Heart left ventricle (tissue), 16 donors: ENCODE data around the gene FOXL1. TPM values are rescaled to one million over a fixed set of nuclear protein-coding genes. Genes with fewer than 3 reads are reported as not detected.
A peak's percentile ranks its signal among the peaks of the same experiment; 100 is the strongest.

Source experiments
- ATAC-seq, 4 donors: fragments of 200-7000 bp; cut with Tn5 transposase; one replicate each; pipeline ENCODE4 v1.9.1; 2020 to 2022; ENCODE audit warnings: moderate library complexity in 4 of 4, mild to moderate bottlenecking in 3 of 4, moderate number of reproducible peaks in 1 of 4
- DNase-seq, 5 donors: peaks; one replicate each; pipeline ENCODE4 v3.0.0-alpha.2; 2020
- H3K27ac ChIP-seq, 12 donors: fragments of 200-600 bp; sonication (generic) in 4 of 12; one replicate each; pipeline versions ENCODE4 v1.5.0 to v1.8.0; 2016 to 2022; ENCODE audit warnings: mild to moderate bottlenecking in 2 of 12
- H3K27me3 ChIP-seq, 9 donors: fragments of 200-600 bp; sonication (generic) in 2 of 9; one replicate each; pipeline versions ENCODE4 v1.5.1 to v1.8.0; 2016 to 2022; ENCODE audit warnings: mild to moderate bottlenecking in 3 of 9
- H3K36me3 ChIP-seq, 9 donors: fragments of 200-600 bp; sonication (generic) in 2 of 9; one replicate each; pipeline versions ENCODE4 v1.5.0 to v1.8.0; 2018 to 2022; ENCODE audit warnings: mild to moderate bottlenecking in 2 of 9
- H3K4me1 ChIP-seq, 12 donors: fragments of 200-600 bp; sonication (generic) in 4 of 12; one replicate each; pipeline versions ENCODE4 v1.5.0 to v1.8.0; 2016 to 2022; ENCODE audit warnings: mild to moderate bottlenecking in 3 of 12
- H3K4me3 ChIP-seq, 12 donors: fragments of 200-600 bp; sonication (generic) in 4 of 12; one replicate each; pipeline versions ENCODE4 v1.5.0 to v1.8.0; 2017 to 2022; ENCODE audit warnings: mild to moderate bottlenecking in 9 of 12, moderate library complexity in 4 of 12
- H3K9me3 ChIP-seq, 12 donors: fragments of 200-600 bp; sonication (generic) in 4 of 12; one replicate each; pipeline versions ENCODE4 v1.5.0 to v1.8.0; 2016 to 2022; ENCODE audit warnings: mild to moderate bottlenecking in 1 of 12
- CTCF ChIP-seq, 12 donors: fragments of 200-600 bp; sonication (generic) in 4 of 12; IDR thresholded peaks; one replicate each; pipeline versions ENCODE4 v1.5.0 to v1.8.0; 2018 to 2022; ENCODE audit warnings: antibody characterized with exemption in 12 of 12, mild to moderate bottlenecking in 5 of 12
- POLR2A ChIP-seq, 2 donors: fragments of 450-650 bp; IDR thresholded peaks; one replicate each; pipeline ENCODE4 v1.6.1; 2017; ENCODE audit warnings: antibody characterized with exemption in 2 of 2, mild to moderate bottlenecking in 2 of 2, moderate library complexity in 2 of 2
- WGBS, 4 donors: extraction: QIAGEN DNeasy Blood & Tissue Kit in 2 of 4; methylation state at CpG; one replicate each; pipeline versions ENCODE4 v1.1.5 to v1.1.7; 2013 to 2018; 5-methylcytosine and 5-hydroxymethylcytosine counted together
- intact Hi-C, 10 donors: fragments of 100-400 bp; cut with DNase I; formaldehyde crosslinking; loops; one replicate each; pipeline versions ENCODE4 v1.11.1 to v1.14.2; 2022
- polyA plus RNA-seq, 2 donors: library from polyadenylated mRNA; stranded (reverse); fragments of 200-250 nt; gene quantifications; one replicate each; pipeline ENCODE4 v1.2.3, GENCODE V29; 2013
- total RNA-seq, 9 donors: library from RNA; depleted of rRNA in 2 of 9; stranded (reverse); fragments of >200 nt in 2 of 9; fragmentation: NEBNext Ultra II Directional in 3 of 9; extraction: Animal tissue kit (Norgen Biotek cat#: 25700) in 3 of 9; gene quantifications; one replicate each; pipeline versions ENCODE4 v1.1.0 to v1.2.4, GENCODE V29; 2016 to 2023
- donor health status: ischemic (EF 13 %, LVEDD 7.1; RV severe dilation, severe dysfunction).
- donor health status: healthy with polysubstance abuse.
- donor health status: DM: no; HTN: yes; CAD: no.
- donor health status: DM: no; HTN: no; CAD: no.
- donor health status: ischemic (EF 25% LVEDD 6.9; RV normal size, moderate dysfunction).
- donor health status: ischemic (EF 25% LVEDD 5.7; RV mildly dilated, moderate dysfunction).
- donor health status: healthy.
- donor health status: DM: yes; HTN: yes; CAD: no.
- donor health status: ischemic (EF 35%, LVEDD 5.7; RV mildly dilated, moderate dysfunction).
- donor health status: nonischemic (EF 11% LVEDD 7.7; RV severe dilation, severe dysfunction).
- donor health status: DM: yes; HTN: yes; CAD: no.
- donor health status: PGD.
- donor health status: ischemic (EF 29% LVEDD 5.4; RV normal size, mild dysfunction).
- donor health status: nonischemic (EF 23%, LVEDD 6.1; RV moderate dilation, normal function).

FOXL1 gene
- total and polyA plus RNA-seq, 11 donors = 0.44 to 1.4 (median 0.69) TPM

GRCh38 chr16:86566601-86566965 lies 11.8 kb upstream of the FOXL1 start, which contains the start of gene FOXC2:
FOXC2 (plus strand) TSS chr16:86566829; CDS start chr16:86567336, 507 bp downstream.
- ATAC-seq = peak; percentile 39 to 74 (median 68)
- Histone ChIP-seq H3K4me3 (peak within 1 kb of the TSS; percentile 30 to 83 (median 58)), H3K27ac (peak within 1 kb of the TSS; percentile 63 to 89 (median 74)), H3K27me3 (peaks cover 20 to 86% (median 62%) of the 10 kb centered on the region in 9 donors), H3K4me1 (peaks cover 0 to 27% (median 12%) of the 10 kb centered on the region in 12 donors), H3K36me3 (no peaks in the 10 kb centered on the region), H3K9me3 (no peaks in the 10 kb centered on the region)
- intact Hi-C loops = loop anchor here in 5 of 10 donors (5.0 to 10.0 kb wide), 5 partner anchors 51 to 828 kb away; partner anchors contain the start of gene MAP1LC3B (in 1 of the 5)
- DNase-seq = peak; percentile 88 to 92 (median 90)
- TF ChIP-seq CTCF (IDR thresholded peaks at IDR 0.05) = no peak
- peak in 1 of 2 donors; percentile 75 for TF ChIP-seq POLR2A (IDR thresholded peaks at IDR 0.05)
- 1 to 3% (median 1%) methylated on average over 20 to 30 of the region's 30 CpGs for WGBS, 4 donors

- H3K4me1 ChIP-seq = peaks cover 0 to 32% (median 17%) of the 10 kb centered on the region in 12 donors
- ATAC-seq = peak in 3 of 4 donors; percentile 49 to 55 (median 54)
- DNase-seq = peak in 2 of 5 donors; percentile 53 to 73
- no peaks in the 10 kb centered on the region for H3K36me3 ChIP-seq
- H3K4me3 ChIP-seq = peak overlapping the region; percentile 30 to 83 (median 58)
- H3K9me3 ChIP-seq = no peaks in the 10 kb centered on the region
- TF ChIP-seq CTCF (IDR thresholded peaks at IDR 0.05) (no peak), POLR2A (IDR thresholded peaks at IDR 0.05) (no peak)
- intact Hi-C loops = loop anchor here in 5 of 10 donors (5.0 to 10.0 kb wide), 5 partner anchors 50 to 828 kb away; partner anchors contain the start of gene MAP1LC3B (in 1 of the 5)
- peak overlapping the region; percentile 63 to 89 (median 74) for H3K27ac ChIP-seq
- 1 to 7% (median 1%) methylated on average over 3 to 88 of the region's 88 CpGs for WGBS, 4 donors
- peaks cover 22 to 90% (median 68%) of the 10 kb centered on the region in 9 donors for H3K27me3 ChIP-seq
Measured at GRCh38 chr16:86566966-86567700, 11.2 kb upstream of the FOXL1 start.

- peaks cover 0 to 33% (median 19%) of the 10 kb centered on the region in 12 donors for H3K4me1 ChIP-seq
- H3K27me3 ChIP-seq = peaks cover 24 to 96% (median 76%) of the 10 kb centered on the region in 9 donors
- 1 to 2% (median 1%) methylated on average over 62 to 116 of the region's 116 CpGs for WGBS, 4 donors
- no peaks in the 10 kb centered on the region for H3K9me3 ChIP-seq
- peak overlapping the region; percentile 38 to 83 (median 58) for H3K4me3 ChIP-seq
- ATAC-seq (peak in 2 of 4 donors; percentile 13 to 33), DNase-seq (peak in 1 of 5 donors; percentile 67)
- TF ChIP-seq POLR2A (IDR thresholded peaks at IDR 0.05) (no peak), CTCF (IDR thresholded peaks at IDR 0.05) (peak in 3 of 12 donors; percentile 8 to 20 (median 13))
- H3K36me3 ChIP-seq = no peaks in the 10 kb centered on the region
- intact Hi-C loops = loop anchor here in 5 of 10 donors (5.0 to 10.0 kb wide), 5 partner anchors 49 to 827 kb away; partner anchors contain the start of gene MAP1LC3B (in 1 of the 5)
- peak overlapping the region; percentile 64 to 89 (median 76) for H3K27ac ChIP-seq
Measured at GRCh38 chr16:86567701-86568581, 10.4 kb upstream of the FOXL1 start.
